ENCODE results near the gene RPL26. TPM values are rescaled to one million over a fixed set of nuclear protein-coding genes. Genes with fewer than 3 reads are reported as not detected.

RPL26 gene
- total RNA-seq, 2 experiments from 2014 or later = 3,141 to 3,176 TPM

DNA sequence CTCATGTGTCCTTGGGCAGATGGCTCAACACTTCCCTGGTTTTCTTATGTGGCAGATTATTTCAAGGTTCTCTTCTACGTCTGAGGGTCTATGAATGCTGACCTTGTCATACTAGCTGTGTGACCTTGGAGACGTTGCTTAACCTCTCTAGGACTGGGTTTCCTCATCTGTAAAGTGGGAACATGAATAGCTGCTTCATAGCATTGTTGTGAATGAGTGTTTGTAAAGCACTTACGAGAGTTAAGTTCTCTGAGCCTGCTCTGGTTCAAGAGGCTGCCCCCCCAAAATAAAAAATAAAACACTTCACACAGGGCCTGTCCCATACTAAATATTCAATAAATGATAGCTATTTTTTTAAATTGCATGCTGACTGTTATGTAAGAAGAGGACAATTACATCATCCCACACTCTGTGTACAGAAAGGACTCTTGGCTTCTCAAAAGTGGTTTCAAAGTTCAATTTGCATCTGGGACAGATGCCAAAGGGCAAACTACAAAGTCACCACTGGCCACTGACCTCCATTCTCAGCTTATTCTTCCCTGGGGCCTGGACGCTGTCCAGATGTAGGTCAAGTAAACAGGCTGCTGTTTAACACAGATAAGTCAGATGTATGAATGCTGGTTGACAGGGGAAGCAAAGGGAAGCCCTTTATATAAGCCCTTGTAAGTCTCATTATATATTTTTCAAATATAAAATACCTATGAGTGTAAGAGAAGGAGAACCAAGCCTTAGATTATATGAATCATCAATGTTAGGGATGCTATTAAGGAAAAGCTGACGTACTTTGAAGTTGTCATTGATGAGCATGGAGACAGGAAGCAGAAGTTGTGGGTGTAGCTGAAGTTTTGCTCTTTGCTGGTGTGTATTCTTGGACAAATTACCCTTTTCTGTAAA lies 37.3 kb upstream of the RPL26 start:
- ChIA-PET CTCF (interaction anchor here (1.5 to 3.2 kb wide), 2 partner anchors 10 to 366 kb away, joined by 6 to 24 read pairs; no protein-coding TSS in a partner anchor), POLR2A (interaction anchor here (0.8 to 1.0 kb wide), 2 partner anchors 26 to 40 kb away, joined by 3 read pairs; no protein-coding TSS in a partner anchor)
- DNase-seq (no peak), ATAC-seq (no peak)
- H3K27me3 Mint-ChIP-seq = peaks cover 22% of the 10 kb centered on the region
- H3K4me1 Mint-ChIP-seq (ENCODE audit: low read depth) = no peaks in the 10 kb centered on the region
- H3K36me3 Mint-ChIP-seq (ENCODE audit: low read depth) = no peaks in the 10 kb centered on the region
- H3K27ac Mint-ChIP-seq = no peak overlapping the region
- TF ChIP-seq, protein P1, sequence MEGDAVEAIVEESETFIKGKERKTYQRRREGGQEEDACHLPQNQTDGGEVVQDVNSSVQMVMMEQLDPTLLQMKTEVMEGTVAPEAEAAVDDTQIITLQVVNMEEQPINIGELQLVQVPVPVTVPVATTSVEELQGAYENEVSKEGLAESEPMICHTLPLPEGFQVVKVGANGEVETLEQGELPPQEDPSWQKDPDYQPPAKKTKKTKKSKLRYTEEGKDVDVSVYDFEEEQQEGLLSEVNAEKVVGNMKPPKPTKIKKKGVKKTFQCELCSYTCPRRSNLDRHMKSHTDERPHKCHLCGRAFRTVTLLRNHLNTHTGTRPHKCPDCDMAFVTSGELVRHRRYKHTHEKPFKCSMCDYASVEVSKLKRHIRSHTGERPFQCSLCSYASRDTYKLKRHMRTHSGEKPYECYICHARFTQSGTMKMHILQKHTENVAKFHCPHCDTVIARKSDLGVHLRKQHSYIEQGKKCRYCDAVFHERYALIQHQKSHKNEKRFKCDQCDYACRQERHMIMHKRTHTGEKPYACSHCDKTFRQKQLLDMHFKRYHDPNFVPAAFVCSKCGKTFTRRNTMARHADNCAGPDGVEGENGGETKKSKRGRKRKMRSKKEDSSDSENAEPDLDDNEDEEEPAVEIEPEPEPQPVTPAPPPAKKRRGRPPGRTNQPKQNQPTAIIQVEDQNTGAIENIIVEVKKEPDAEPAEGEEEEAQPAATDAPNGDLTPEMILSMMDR (IDR thresholded peaks at IDR 0.05) = no peak
- no peak overlapping the region for H3K4me3 Mint-ChIP-seq
- intact Hi-C loops (cut with micrococcal nuclease) = no loop called here
- no peaks in the 10 kb centered on the region for H3K9me3 Mint-ChIP-seq

GRCh38 chr17:8419305-8419704 lies 36.3 kb upstream of the RPL26 start:
- ChIA-PET POLR2A (interaction anchor here (1.0 kb wide), 1 partner anchor 41 kb away, joined by 3 read pairs; no protein-coding TSS in a partner anchor), CTCF (interaction anchor here (3.2 kb wide), 1 partner anchor 9 kb away, joined by 24 read pairs; no protein-coding TSS in a partner anchor)
- no peak overlapping the region for H3K4me3 Mint-ChIP-seq
- intact Hi-C loops (cut with micrococcal nuclease) = no loop called here
- no peak overlapping the region for H3K27ac Mint-ChIP-seq
- TF ChIP-seq, protein P1 (IDR thresholded peaks at IDR 0.05) = no peak
- ATAC-seq = no peak
- no peaks in the 10 kb centered on the region for H3K9me3 Mint-ChIP-seq
- H3K27me3 Mint-ChIP-seq = peaks cover 19% of the 10 kb centered on the region
- no peaks in the 10 kb centered on the region for H3K4me1 Mint-ChIP-seq (ENCODE audit: low read depth)
- DNase-seq = no peak
- H3K36me3 Mint-ChIP-seq (ENCODE audit: low read depth) = no peaks in the 10 kb centered on the region

DNA sequence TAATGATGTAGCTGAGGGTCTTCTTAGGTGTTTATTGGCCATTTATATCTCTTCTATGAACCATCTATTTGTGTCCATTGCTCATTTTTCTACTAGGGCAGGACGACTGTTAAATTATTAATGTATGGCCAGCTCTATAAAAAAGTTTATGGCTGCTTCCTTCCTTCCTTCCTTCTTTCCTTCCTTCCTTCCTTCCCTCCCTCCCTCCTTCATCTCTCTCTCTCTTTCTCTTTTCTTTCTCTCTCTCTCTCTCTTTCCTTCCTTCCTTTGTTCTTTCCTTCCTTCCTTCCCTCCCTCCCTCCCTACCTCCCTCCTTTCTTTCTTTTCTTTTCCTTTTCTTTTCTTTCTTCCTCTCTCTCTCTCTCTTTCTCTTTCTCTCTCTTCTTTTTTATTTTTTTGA lies 35.5 kb upstream of the RPL26 start:
- H3K27ac Mint-ChIP-seq = no peak overlapping the region

GRCh38 chr17:8417806-8418205 lies 34.8 kb upstream of the RPL26 start:
- no peak for DNase-seq
- intact Hi-C loops (cut with micrococcal nuclease) = no loop called here
- ChIA-PET POLR2A (no interaction called here), CTCF (interaction anchor here (0.7 kb wide), 1 partner anchor 8 kb away, joined by 3 read pairs; no protein-coding TSS in a partner anchor)
- ATAC-seq = no peak
- H3K4me3 Mint-ChIP-seq = no peak overlapping the region
- no peaks in the 10 kb centered on the region for H3K36me3 Mint-ChIP-seq (ENCODE audit: low read depth)
- H3K4me1 Mint-ChIP-seq (ENCODE audit: low read depth) = peaks cover 7% of the 10 kb centered on the region
- no peak overlapping the region for H3K27ac Mint-ChIP-seq
- no peaks in the 10 kb centered on the region for H3K9me3 Mint-ChIP-seq
- TF ChIP-seq, protein P1 (IDR thresholded peaks at IDR 0.05) = no peak
- peaks cover 17% of the 10 kb centered on the region for H3K27me3 Mint-ChIP-seq

More for the DNA sequence above, 35.5 kb upstream of the RPL26 start:
- Mint-ChIP-seq H3K27me3 (peaks cover 17% of the 10 kb centered on the region), H3K4me3 (no peak overlapping the region), H3K36me3 (ENCODE audit: low read depth) (no peaks in the 10 kb centered on the region), H3K4me1 (ENCODE audit: low read depth) (peaks cover 2% of the 10 kb centered on the region), H3K9me3 (no peaks in the 10 kb centered on the region)
- POLR2A ChIA-PET = no interaction called here
- intact Hi-C loops (cut with micrococcal nuclease) = no loop called here
- TF ChIP-seq, protein P1 (IDR thresholded peaks at IDR 0.05) = no peak
- CTCF ChIA-PET = interaction anchor here (0.7 kb wide), 1 partner anchor 9 kb away, joined by 3 read pairs; no protein-coding TSS in a partner anchor
- ATAC-seq (no peak), DNase-seq (no peak)

GRCh38 chr17:8413938-8414337 lies 30.9 kb upstream of the RPL26 start:
- POLR2A ChIA-PET = no interaction called here
- H3K4me1 Mint-ChIP-seq (ENCODE audit: low read depth) = peaks cover 13% of the 10 kb centered on the region
- H3K27ac Mint-ChIP-seq = no peak overlapping the region
- no peak overlapping the region for H3K4me3 Mint-ChIP-seq
- H3K27me3 Mint-ChIP-seq = peaks cover 15% of the 10 kb centered on the region
- CTCF ChIA-PET = no interaction called here
- H3K9me3 Mint-ChIP-seq = no peaks in the 10 kb centered on the region
- DNase-seq (no peak), ATAC-seq (no peak)
- intact Hi-C loops (cut with micrococcal nuclease) = loop anchor here (5.0 kb wide), 1 partner anchor 333 kb away; no protein-coding TSS in a partner anchor
- TF ChIP-seq, protein P1 (IDR thresholded peaks at IDR 0.05) = no peak
- no peaks in the 10 kb centered on the region for H3K36me3 Mint-ChIP-seq (ENCODE audit: low read depth)

Measured in activated CD8-positive, alpha-beta T cell treated with anti-CD3 and anti-CD28 coated beads for 36 hours (primary cell).